ENCODE measurements around the gene XRCC4.
"Not testable (repeated sequence)": the region's sequence is repeated elsewhere in the genome, so short reads cannot be mapped to it uniquely, and the experiment has no call there.

XRCC4 gene

GRCh38 chr5:83067377-83067776 is 10.0 kb upstream of the XRCC4 start:
- in situ Hi-C loops (cut with MboI; ENCODE audit: low pct_unique_long_range_greater_than_20kb, low sequenced_read_pairs); DNase-seq: not testable (repeated sequence)

- in situ Hi-C loops (cut with MboI; ENCODE audit: low pct_unique_long_range_greater_than_20kb, low sequenced_read_pairs), result no loop called here
Observed at GRCh38 chr5:83069096-83069799, 8.1 kb upstream of the XRCC4 start.

GRCh38 chr5:83071286-83072051 is 5.9 kb upstream of the XRCC4 start:
- DNase-seq, result no peak
- in situ Hi-C loops (cut with MboI; ENCODE audit: low pct_unique_long_range_greater_than_20kb, low sequenced_read_pairs), result no loop called here

More at GRCh38 chr5:83069096-83069799, 8.1 kb upstream of the XRCC4 start:
- no peak for DNase-seq

GRCh38 chr5:83072966-83073365 is 4.4 kb upstream of the XRCC4 start:
- in situ Hi-C loops (cut with MboI; ENCODE audit: low pct_unique_long_range_greater_than_20kb, low sequenced_read_pairs), result no loop called here
- DNase-seq, result no peak

- DNase-seq, result no peak
- in situ Hi-C loops (cut with MboI; ENCODE audit: low pct_unique_long_range_greater_than_20kb, low sequenced_read_pairs), result no loop called here
Observed at GRCh38 chr5:83077662-83078261, 415 bp downstream of the XRCC4 start.

- in situ Hi-C loops (cut with MboI; ENCODE audit: low pct_unique_long_range_greater_than_20kb, low sequenced_read_pairs), result no loop called here
- no peak for DNase-seq
Observed at GRCh38 chr5:83082750-83083149, 5.4 kb downstream of the XRCC4 start.

- in situ Hi-C loops (cut with MboI; ENCODE audit: low pct_unique_long_range_greater_than_20kb, low sequenced_read_pairs), result no loop called here
- DNase-seq, result no peak
Observed at GRCh38 chr5:83084336-83084735, 7.0 kb downstream of the XRCC4 start.

GRCh38 chr5:83085106-83085505 is 7.8 kb downstream of the XRCC4 start:
- in situ Hi-C loops (cut with MboI; ENCODE audit: low pct_unique_long_range_greater_than_20kb, low sequenced_read_pairs), result no loop called here
- DNase-seq, result no peak

- no peak for DNase-seq
- in situ Hi-C loops (cut with MboI; ENCODE audit: low pct_unique_long_range_greater_than_20kb, low sequenced_read_pairs), result no loop called here
Observed at GRCh38 chr5:83090169-83090568, 12.8 kb downstream of the XRCC4 start.

- no peak for DNase-seq
- in situ Hi-C loops (cut with MboI; ENCODE audit: low pct_unique_long_range_greater_than_20kb, low sequenced_read_pairs), result no loop called here
Observed at GRCh38 chr5:83092619-83093018, 15.3 kb downstream of the XRCC4 start.

GRCh38 chr5:83093692-83094091 is 16.3 kb downstream of the XRCC4 start:
- in situ Hi-C loops (cut with MboI; ENCODE audit: low pct_unique_long_range_greater_than_20kb, low sequenced_read_pairs), result no loop called here

GRCh38 chr5:83095163-83095956 is 18.0 kb downstream of the XRCC4 start:
- DNase-seq, result no peak
- in situ Hi-C loops (cut with MboI; ENCODE audit: low pct_unique_long_range_greater_than_20kb, low sequenced_read_pairs), result no loop called here

More at GRCh38 chr5:83093692-83094091, 16.3 kb downstream of the XRCC4 start:
- DNase-seq, result no peak

GRCh38 chr5:83095957-83096539 is 18.7 kb downstream of the XRCC4 start:
- DNase-seq, result no peak
- in situ Hi-C loops (cut with MboI; ENCODE audit: low pct_unique_long_range_greater_than_20kb, low sequenced_read_pairs), result no loop called here

- in situ Hi-C loops (cut with MboI; ENCODE audit: low pct_unique_long_range_greater_than_20kb, low sequenced_read_pairs), result no loop called here
- no peak for DNase-seq
Observed at GRCh38 chr5:83096660-83097339, 19.5 kb downstream of the XRCC4 start.

- DNase-seq, result no peak
- in situ Hi-C loops (cut with MboI; ENCODE audit: low pct_unique_long_range_greater_than_20kb, low sequenced_read_pairs), result no loop called here
Observed at GRCh38 chr5:83097689-83098231, 20.4 kb downstream of the XRCC4 start.

- no peak for DNase-seq
- in situ Hi-C loops (cut with MboI; ENCODE audit: low pct_unique_long_range_greater_than_20kb, low sequenced_read_pairs), result no loop called here
Observed at GRCh38 chr5:83099001-83099400, 21.7 kb downstream of the XRCC4 start.

- no peak for DNase-seq
- in situ Hi-C loops (cut with MboI; ENCODE audit: low pct_unique_long_range_greater_than_20kb, low sequenced_read_pairs), result no loop called here
Observed at GRCh38 chr5:83099445-83099844, 22.1 kb downstream of the XRCC4 start.

GRCh38 chr5:83101514-83101913 is 24.2 kb downstream of the XRCC4 start:
- no peak for DNase-seq
- in situ Hi-C loops (cut with MboI; ENCODE audit: low pct_unique_long_range_greater_than_20kb, low sequenced_read_pairs), result no loop called here
